Stomach (tissue), 4 donors: ENCODE results near the gene PDGFRB.

ENCODE experiments used
- EP300 ChIP-seq: sonication (generic); formaldehyde crosslinking; IDR thresholded peaks from one replicate; pipeline ENCODE4 v1.6.1; 2017; ENCODE audit warnings: antibody characterized with exemption
- POLR2A ChIP-seq, 4 donors: fragments of 450-650 bp; IDR thresholded peaks; one replicate each; pipeline ENCODE4 v1.6.1; 2016; ENCODE audit warnings: antibody characterized with exemption in 4 of 4, control low read depth in 2 of 4, mild to moderate bottlenecking in 1 of 4, moderate library complexity in 1 of 4
- POLR2AphosphoS5 ChIP-seq, 3 donors: sonication (generic); formaldehyde crosslinking; IDR thresholded peaks; one replicate each; pipeline ENCODE4 v1.6.1; 2016; ENCODE audit warnings: antibody characterized with exemption in 3 of 3
- TF ChIP-seq, protein P1 (sequence below), 7 experiments: fragments of 450-650 bp in 4 of 7; fragments of 200-600 bp in 3 of 7; sonication (generic) in 3 of 7; IDR thresholded peaks; one replicate each; pipeline ENCODE4 v1.5.1; 2016 to 2019; ENCODE audit warnings: antibody characterized with exemption in 7 of 7, control low read depth in 2 of 7, mild to moderate bottlenecking in 1 of 7

DNA sequence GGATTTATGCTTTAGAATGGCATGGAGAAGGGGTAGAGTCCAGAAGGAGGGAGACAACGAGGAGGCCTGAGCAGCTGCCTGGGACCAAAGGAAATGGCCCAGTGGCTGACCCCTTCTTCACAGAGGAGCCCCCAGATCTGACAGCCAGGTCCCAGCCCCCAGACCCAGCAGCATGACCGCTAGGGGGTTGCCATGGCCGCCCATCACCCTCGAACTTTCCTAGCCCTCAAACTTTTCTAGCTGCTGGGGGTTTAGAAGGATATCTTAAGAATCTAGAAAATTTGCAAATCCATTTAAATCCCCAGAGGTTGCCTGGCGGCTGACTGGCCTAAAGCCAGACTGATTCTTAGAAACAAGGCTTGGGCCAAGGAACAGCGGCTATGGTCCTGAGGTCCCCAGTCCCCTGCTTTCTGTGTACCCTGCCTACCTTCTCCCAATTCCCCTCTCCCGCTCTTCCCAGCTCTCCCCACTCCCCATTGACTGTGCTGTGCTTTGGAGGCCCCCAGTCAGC lies 972 bp downstream of the PDGFRB start:
- TF ChIP-seq, protein P1, sequence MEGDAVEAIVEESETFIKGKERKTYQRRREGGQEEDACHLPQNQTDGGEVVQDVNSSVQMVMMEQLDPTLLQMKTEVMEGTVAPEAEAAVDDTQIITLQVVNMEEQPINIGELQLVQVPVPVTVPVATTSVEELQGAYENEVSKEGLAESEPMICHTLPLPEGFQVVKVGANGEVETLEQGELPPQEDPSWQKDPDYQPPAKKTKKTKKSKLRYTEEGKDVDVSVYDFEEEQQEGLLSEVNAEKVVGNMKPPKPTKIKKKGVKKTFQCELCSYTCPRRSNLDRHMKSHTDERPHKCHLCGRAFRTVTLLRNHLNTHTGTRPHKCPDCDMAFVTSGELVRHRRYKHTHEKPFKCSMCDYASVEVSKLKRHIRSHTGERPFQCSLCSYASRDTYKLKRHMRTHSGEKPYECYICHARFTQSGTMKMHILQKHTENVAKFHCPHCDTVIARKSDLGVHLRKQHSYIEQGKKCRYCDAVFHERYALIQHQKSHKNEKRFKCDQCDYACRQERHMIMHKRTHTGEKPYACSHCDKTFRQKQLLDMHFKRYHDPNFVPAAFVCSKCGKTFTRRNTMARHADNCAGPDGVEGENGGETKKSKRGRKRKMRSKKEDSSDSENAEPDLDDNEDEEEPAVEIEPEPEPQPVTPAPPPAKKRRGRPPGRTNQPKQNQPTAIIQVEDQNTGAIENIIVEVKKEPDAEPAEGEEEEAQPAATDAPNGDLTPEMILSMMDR (IDR thresholded peaks at IDR 0.05): no peak
- TF ChIP-seq EP300 (no peak), POLR2AphosphoS5 (IDR thresholded peaks at IDR 0.05) (no peak), POLR2A (IDR thresholded peaks at IDR 0.05) (no peak)
